ENCODE data around the gene DPH7.

- TF ChIP-seq CTCF (conservative IDR thresholded peaks at IDR 0.05; ENCODE audit: low read length) (no peak), EZH2phosphoT487 (IDR thresholded peaks at IDR 0.05; ENCODE audit: borderline replicate concordance) (no peak)
Observed at GRCh38 chr9:137614631-137615386, 36.1 kb upstream of the DPH7 start.
